B cell (primary cell): ENCODE data around the gene COA8.

ENCODE experiments used
- CTCF ChIP-seq: fragments of 200-600 bp; IDR thresholded peaks from one replicate; pipeline ENCODE4 v1.8.0; 2022; ENCODE audit warnings: antibody characterized with exemption, mild to moderate bottlenecking
- EZH2 ChIP-seq: IDR thresholded peaks from 2 replicates; pipeline ENCODE4 v1.6.1; 2012; ENCODE audit warnings: borderline replicate concordance, low read depth, mild to moderate bottlenecking, moderate library complexity, low read length; ENCODE audit not compliant: insufficient read depth, poor library complexity, severe bottlenecking

- TF ChIP-seq EZH2, result no peak
- TF ChIP-seq CTCF, result no peak
These were observed 28.1 kb upstream of the COA8 start for GRCh38 chr14:103534576-103535061.
